RWPE2 (cell line): Measurements from ENCODE around the gene COX7A2.
A peak's percentile ranks its signal among the peaks of the same experiment; 100 is the strongest.

Experiments
- ATAC-seq: fragments of 200-7000 bp; cut with Tn5 transposase; 3 replicates; pipeline ENCODE4 v1.9.1; 2021; ENCODE audit warnings: low read depth
- DNase-seq: peaks from one replicate; pipeline ENCODE4 v3.0.0-alpha.2; 2020; ENCODE audit warnings: low spot score
- H3K27ac ChIP-seq: fragments of 450-650 bp; 2 replicates; pipeline ENCODE4 v1.5.1; 2017; ENCODE audit warnings: mild to moderate bottlenecking; ENCODE audit not compliant: poor library complexity, severe bottlenecking
- H3K27me3 ChIP-seq: fragments of 250-450 bp; sonication (Bioruptor Pico); 2 replicates; pipeline ENCODE4 v1.5.1; 2021; ENCODE audit warnings: mild to moderate bottlenecking, moderate library complexity; ENCODE audit not compliant: insufficient read depth, poor library complexity, severe bottlenecking
- H3K36me3 ChIP-seq: fragments of 250-450 bp; sonication (Bioruptor Pico); 2 replicates; pipeline ENCODE4 v1.5.1; 2020; ENCODE audit warnings: low read depth, mild to moderate bottlenecking, moderate library complexity
- H3K4me1 ChIP-seq: fragments of 250-450 bp; sonication (Bioruptor Pico); 2 replicates; pipeline ENCODE4 v1.5.1; 2021; ENCODE audit warnings: mild to moderate bottlenecking, moderate library complexity; ENCODE audit not compliant: insufficient read depth, poor library complexity, severe bottlenecking
- H3K4me3 ChIP-seq: fragments of 250-450 bp; sonication (Bioruptor Pico); 2 replicates; pipeline ENCODE4 v1.5.1; 2021; ENCODE audit warnings: mild to moderate bottlenecking, moderate library complexity; ENCODE audit not compliant: severe bottlenecking
- H3K9me3 ChIP-seq: fragments of 250-450 bp; sonication (Bioruptor Pico); 2 replicates; pipeline ENCODE4 v1.5.1; 2021; ENCODE audit warnings: mild to moderate bottlenecking, moderate library complexity; ENCODE audit not compliant: severe bottlenecking
- CTCF ChIP-seq: fragments of 450-650 bp; IDR thresholded peaks from one replicate; pipeline ENCODE4 v1.5.1; 2017; ENCODE audit warnings: mild to moderate bottlenecking, moderate library complexity; ENCODE audit not compliant: poor library complexity, severe bottlenecking

The COX7A2 gene

DNA sequence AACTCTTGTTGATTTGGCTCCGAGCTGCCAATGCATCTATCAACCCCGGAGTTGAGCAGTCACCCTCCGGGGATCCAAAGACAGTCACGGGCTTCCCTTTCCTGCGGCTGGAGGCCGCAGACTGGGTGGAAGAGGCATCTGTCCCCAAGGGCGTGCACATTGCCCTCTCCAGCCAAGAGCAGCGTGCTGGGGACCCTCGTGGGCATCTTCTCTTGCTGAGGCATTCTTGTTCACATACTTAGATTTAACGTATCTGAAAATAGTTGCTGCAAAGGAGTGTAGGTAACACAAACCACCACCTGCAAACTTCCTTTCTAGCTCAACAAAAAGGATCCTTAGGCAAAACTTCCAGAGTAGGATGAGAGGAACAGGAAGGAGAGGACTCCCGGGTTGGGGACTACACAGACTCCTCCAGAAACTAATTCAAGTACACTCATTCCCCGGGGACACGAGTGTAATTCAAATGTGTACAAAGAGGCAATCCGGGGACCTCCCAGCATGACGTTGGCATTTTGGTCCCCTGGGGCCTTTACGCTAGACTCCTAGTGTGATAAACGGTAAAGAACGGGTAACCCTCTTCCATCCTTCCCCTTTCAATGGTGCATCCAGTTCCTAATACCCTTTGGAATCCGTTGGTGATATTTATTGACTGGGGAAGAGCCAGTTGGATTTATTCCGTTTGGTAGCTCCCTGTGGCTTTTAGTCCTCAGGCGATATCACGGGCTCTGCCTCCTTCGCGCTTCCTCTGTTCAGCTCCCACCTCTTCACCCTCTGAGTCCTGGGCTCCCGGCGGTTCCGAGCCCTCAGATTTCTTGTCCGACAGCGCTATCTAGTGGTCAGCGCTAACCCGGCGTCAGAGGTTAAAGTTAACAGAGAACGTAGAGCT, 35.1 kb downstream of the COX7A2 start:
- H3K27me3 ChIP-seq, result no peaks in the 10 kb centered on the region
- H3K36me3 ChIP-seq, result no peaks in the 10 kb centered on the region
- peaks cover 3% of the 10 kb centered on the region for H3K4me1 ChIP-seq
- H3K9me3 ChIP-seq, result no peaks in the 10 kb centered on the region
- no peak overlapping the region for H3K27ac ChIP-seq
- peak; percentile 59 for ATAC-seq
- no peak overlapping the region for H3K4me3 ChIP-seq
- DNase-seq, result peak; percentile 73
- TF ChIP-seq CTCF, result peak; percentile 90

GRCh38 chr6:75206576-75207342, 36.8 kb downstream of the COX7A2 start:
- H3K4me1 ChIP-seq, result peaks cover 10% of the 10 kb centered on the region
- H3K36me3 ChIP-seq, result no peaks in the 10 kb centered on the region
- peak overlapping the region; percentile 74 for H3K27ac ChIP-seq
- no peak for ATAC-seq
- H3K27me3 ChIP-seq, result no peaks in the 10 kb centered on the region
- TF ChIP-seq CTCF, result no peak
- no peaks in the 10 kb centered on the region for H3K9me3 ChIP-seq
- peak overlapping the region; percentile 59 for H3K4me3 ChIP-seq
- DNase-seq, result no peak

GRCh38 chr6:75205776-75206575, 37.6 kb downstream of the COX7A2 start, which contains the start of gene COL12A1:
Gene COL12A1 (minus strand): TSS chr6:75206053. CDS start chr6:75202792, 3,261 bp downstream.
- no peaks in the 10 kb centered on the region for H3K27me3 ChIP-seq
- H3K4me3 ChIP-seq, result peak within 1 kb of the TSS; percentile 59
- peaks cover 13% of the 10 kb centered on the region for H3K4me1 ChIP-seq
- ATAC-seq (peak; percentile 68), DNase-seq (peak; percentile 97)
- H3K9me3 ChIP-seq, result no peaks in the 10 kb centered on the region
- H3K27ac ChIP-seq, result peak within 1 kb of the TSS; percentile 74
- TF ChIP-seq CTCF, result no peak
- no peaks in the 10 kb centered on the region for H3K36me3 ChIP-seq

DNA sequence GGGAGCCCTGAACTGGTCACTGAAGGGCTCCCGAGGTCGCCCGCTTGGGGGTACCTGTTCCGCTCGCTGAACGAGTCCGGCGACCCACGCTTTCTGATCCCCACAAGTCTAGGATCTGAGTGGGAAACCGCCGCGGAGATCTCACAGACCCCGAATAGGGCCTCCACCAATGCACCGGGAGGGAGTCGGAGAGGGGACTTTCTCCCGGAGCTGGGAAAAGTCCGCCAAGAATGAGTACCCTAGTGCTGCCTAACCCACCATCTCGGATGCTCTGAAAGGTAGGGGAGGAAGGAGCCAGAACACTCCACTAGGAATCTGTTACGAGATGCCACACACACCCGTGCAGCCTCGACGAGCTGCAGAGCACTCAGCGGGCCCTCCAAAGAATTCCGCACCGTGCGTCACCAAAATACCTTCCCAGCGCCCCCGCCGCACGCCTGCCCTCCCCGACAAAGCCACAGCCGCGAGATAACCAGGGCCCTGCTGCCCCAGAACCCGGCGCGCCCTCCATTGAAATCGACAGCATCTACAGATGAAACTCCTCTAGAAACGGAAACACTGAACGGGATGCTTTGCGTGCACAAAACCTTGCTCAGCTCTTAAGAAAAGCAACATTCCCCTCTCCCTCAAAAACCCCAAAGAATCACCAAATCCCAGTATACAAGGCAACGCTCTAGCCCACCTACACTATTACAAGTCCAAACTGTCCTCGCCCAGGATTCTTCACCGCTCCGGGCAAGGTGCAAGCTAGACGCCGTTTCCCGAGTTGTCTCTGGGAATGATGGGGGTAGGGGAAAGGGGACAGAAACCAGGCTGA, 38.4 kb downstream of the COX7A2 start:
- peak overlapping the region; percentile 59 for H3K4me3 ChIP-seq
- TF ChIP-seq CTCF, result no peak
- H3K9me3 ChIP-seq, result no peaks in the 10 kb centered on the region
- H3K36me3 ChIP-seq, result no peaks in the 10 kb centered on the region
- peak overlapping the region; percentile 74 for H3K27ac ChIP-seq
- H3K4me1 ChIP-seq, result peaks cover 18% of the 10 kb centered on the region
- peak; percentile 20 for ATAC-seq
- peak; percentile 76 for DNase-seq
- no peaks in the 10 kb centered on the region for H3K27me3 ChIP-seq
